Measurements from ENCODE around the gene TUBG1.

Gene TUBG1

GRCh38 chr17:42629411-42630009, 20.0 kb downstream of the TUBG1 start:
- TF ChIP-seq CTCF (IDR thresholded peaks at IDR 0.05; ENCODE audit: insufficient read depth, low read depth, low read length, missing control alignments) = no peak
- no peak for DNase-seq (ENCODE audit: low read depth)
- H3K4me3 ChIP-seq (ENCODE audit: low read depth, low read length) = no peak overlapping the region

DNA sequence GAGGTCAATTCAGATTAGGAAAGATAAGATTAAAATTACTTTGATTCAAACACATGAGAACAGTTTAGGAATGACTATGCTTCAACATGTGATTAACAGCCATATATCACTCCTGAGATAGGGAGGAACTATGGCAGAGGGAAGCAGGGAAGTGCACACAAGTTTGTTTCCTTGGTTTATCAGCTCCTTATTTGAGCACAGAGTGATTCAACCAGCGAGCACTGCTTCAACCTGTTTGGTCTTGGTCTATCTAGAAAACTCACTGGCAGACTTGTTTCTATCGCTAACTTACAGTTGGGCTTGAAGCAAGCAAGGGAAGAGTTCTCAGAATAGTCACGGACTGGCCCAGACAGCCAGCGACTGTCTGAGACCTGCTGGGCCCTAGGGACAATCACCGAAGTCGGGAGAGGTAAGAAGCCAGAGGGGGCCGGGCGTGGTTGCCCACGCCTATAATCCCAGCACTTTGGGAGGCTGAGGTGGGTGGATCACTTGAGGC, 23.5 kb downstream of the TUBG1 start:
- no peak for DNase-seq (ENCODE audit: low read depth)
- no peak overlapping the region for H3K4me3 ChIP-seq (ENCODE audit: low read depth, low read length)
- TF ChIP-seq CTCF (IDR thresholded peaks at IDR 0.05; ENCODE audit: insufficient read depth, low read depth, low read length, missing control alignments) = no peak

DNA sequence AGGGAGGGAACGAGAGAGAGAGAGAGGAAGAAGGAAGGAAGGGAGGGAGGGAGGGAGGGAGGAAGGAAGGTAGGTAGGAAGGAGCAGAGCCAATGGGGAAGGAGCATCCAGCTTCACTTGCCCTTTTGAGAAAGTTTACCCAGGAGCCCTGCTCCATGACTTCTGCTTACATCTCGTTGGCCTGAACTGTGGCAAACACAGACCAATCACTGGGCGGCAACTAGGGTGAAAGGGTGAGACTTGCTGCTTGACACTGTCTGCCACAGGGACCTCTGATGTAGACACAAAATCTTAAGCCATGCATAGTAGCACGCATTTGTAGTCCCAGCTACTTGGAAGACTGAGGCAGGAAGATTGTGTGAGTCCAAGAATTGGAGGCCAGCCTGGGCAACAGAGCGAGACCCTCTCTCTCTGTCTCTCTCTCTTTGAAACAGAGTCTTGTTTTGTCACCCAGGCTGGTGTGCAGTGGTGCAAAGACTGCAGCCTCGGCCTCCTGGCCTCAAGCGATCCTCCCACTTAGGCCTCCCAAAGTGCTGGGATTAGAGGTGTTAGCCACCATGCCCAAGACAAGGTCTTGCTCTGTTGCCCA, 30.1 kb downstream of the TUBG1 start:
- no peak overlapping the region for H3K4me3 ChIP-seq (ENCODE audit: low read depth, low read length)
- TF ChIP-seq CTCF (IDR thresholded peaks at IDR 0.05; ENCODE audit: insufficient read depth, low read depth, low read length, missing control alignments) = no peak
- DNase-seq (ENCODE audit: low read depth) = no peak

DNA sequence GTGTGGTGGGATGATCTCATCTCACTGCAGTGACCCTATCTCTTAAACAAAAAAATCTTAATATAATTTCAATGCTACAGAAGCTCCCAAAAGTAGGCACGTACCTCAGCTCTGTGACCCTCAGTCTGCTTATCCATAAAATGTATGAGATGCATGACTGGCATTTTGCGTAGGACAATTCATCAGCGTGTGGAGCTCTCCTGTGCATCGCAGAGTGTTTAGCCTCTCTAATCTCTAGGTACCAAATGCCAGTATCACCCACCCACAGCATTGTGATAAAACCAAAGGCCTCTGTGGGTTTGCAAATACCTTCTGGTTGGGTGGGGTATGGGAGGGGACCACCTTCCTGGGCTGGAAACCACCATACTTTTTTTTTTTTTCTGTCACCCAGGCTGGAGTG, 30.6 kb downstream of the TUBG1 start:
- no peak overlapping the region for H3K4me3 ChIP-seq (ENCODE audit: low read depth, low read length)
- no peak for DNase-seq (ENCODE audit: low read depth)
- no peak for TF ChIP-seq CTCF (IDR thresholded peaks at IDR 0.05; ENCODE audit: insufficient read depth, low read depth, low read length, missing control alignments)

DNA sequence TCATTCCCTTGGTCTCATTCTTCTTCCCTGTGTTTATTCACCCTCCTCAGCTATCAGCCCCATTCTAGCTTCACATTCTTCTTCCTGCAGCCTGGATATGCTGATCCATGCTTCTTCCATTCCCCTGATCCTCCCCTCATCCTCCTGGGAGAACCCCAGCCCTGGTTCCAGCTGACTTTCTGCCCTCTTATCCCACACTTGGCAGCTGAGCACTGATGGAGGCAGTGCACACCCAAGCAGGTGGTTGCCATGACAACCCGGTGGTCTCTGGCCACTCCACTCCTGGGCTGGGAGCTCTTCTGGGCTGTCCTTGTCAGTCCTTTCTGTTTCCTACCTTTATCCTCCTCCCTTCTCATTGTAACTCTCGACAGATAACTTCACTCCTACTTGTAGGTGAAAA, 32.9 kb downstream of the TUBG1 start:
- TF ChIP-seq CTCF (IDR thresholded peaks at IDR 0.05; ENCODE audit: insufficient read depth, low read depth, low read length, missing control alignments) = no peak
- DNase-seq (ENCODE audit: low read depth) = no peak
- no peak overlapping the region for H3K4me3 ChIP-seq (ENCODE audit: low read depth, low read length)

- no peak overlapping the region for H3K4me3 ChIP-seq (ENCODE audit: low read depth, low read length)
- DNase-seq (ENCODE audit: low read depth) = peak; percentile 59
- TF ChIP-seq CTCF (IDR thresholded peaks at IDR 0.05; ENCODE audit: insufficient read depth, low read depth, low read length, missing control alignments) = no peak
Observed at GRCh38 chr17:42647778-42648177, 38.3 kb downstream of the TUBG1 start.

- no peak overlapping the region for H3K4me3 ChIP-seq (ENCODE audit: low read depth, low read length)
- no peak for TF ChIP-seq CTCF (IDR thresholded peaks at IDR 0.05; ENCODE audit: insufficient read depth, low read depth, low read length, missing control alignments)
- DNase-seq (ENCODE audit: low read depth) = no peak
Observed at GRCh38 chr17:42651392-42651791, 41.9 kb downstream of the TUBG1 start.
